ENCODE data around the gene RAPSN.

The RAPSN gene

DNA sequence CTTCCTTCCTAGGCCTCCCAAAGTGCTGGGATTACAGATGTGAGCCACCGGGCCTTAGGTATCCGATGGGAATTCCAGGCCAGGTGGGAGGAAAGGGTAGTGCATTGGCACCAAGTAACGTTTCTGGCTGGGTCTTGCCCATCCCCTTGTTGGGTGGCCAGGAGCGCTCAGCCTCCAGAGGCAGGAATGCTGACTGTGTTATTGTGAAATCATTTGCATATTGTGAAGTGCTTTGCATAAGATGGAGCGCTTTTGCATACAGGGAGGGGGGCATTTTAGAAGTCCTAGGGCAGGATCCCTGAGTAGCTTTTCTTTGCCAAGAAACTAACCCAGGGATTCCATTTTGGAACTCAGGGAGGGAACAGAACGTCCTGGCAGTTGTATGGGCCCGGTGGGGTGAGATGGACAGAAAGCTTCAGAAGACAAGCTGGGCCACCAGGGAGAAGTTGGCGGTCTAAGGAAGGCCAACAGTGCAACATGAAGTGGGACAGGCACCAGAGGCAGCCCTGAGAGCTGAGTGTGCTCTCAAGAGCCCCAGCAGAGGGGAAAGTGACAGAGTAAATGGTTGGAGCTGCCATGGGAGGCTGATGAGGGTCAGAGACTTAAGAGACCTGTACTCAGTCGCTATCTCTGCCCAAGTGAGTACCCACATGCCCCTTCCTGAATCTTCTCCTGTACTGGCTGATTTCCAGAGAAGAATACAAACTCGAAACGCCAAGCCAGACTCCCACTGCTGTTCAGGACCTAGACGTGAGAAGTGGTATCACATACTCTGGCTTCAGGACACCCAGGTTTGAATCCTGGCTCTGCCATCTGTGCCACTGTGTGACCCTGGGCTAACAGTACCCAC lies 41.8 kb downstream of the RAPSN start:
- peak; percentile 81 to 93 (median 82) for DNase-seq

DNA sequence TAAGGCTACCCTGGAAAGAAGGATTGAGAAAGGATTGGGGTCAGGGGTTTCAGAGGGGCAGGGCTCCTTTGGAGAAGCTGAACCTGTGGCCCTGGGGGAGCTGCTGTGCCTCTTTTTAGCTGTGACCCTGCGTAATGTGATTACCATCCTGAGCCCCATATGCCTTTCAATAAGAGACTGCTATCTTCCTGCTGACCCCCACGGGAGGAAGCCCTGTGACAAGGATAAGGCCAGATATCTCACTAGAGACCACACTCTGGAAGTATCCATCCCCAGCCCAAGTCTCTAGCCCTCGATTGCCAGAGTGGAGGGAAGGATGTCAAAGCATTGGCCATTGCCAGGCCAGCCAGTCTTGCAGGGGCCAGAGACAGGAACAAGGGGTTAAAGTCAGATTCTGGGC lies 45.4 kb downstream of the RAPSN start:
- peak in 1 of 3 donors; percentile 12 for DNase-seq

DNA sequence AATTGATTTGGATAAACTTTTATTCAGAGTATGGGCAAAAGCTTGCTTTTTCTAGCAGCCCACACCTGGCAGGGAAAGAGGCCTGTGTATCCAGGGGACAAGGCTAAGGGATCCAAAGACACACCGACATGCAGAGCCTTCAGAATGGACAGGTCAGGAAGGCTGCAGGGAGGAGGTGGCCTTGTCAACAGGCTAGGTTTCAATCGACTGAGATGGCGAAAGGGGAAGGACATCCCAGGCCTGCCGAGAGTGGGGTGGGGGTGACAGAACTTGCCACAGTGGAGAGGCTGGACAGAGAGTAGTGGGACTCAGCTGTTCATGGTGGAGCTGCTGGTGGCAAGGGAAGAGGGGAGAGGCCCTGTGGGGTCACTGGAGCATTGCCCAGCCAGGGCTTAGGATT lies 45.8 kb downstream of the RAPSN start:
- peak in 1 of 3 donors; percentile 18 for DNase-seq

DNA sequence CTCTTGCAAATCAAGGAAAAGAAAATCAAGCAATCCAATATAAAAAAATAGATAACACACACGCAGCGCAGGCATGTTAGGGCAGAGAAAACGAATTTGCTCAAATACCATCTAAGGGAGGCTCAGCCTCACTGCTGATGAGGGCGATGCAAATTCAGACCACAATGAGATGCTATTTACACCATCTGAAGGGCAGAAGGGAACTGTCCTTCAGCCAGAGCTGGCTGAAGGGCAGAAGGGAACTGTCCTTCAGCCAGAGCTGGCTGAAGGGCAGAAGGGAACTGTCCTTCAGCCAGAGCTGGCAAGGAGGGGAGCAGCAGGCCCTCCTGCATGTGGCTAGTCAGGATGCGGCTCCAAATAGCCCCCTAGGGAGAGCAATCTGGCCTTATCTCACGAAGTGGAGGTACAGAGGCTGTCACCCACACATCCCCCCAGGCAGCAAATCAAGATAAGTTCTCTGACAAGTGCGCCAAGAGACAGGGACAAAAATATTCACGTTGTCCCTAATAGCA lies 48.1 kb downstream of the RAPSN start:
- DNase-seq, result peak in 2 of 3 donors; percentile 23 to 25

DNA sequence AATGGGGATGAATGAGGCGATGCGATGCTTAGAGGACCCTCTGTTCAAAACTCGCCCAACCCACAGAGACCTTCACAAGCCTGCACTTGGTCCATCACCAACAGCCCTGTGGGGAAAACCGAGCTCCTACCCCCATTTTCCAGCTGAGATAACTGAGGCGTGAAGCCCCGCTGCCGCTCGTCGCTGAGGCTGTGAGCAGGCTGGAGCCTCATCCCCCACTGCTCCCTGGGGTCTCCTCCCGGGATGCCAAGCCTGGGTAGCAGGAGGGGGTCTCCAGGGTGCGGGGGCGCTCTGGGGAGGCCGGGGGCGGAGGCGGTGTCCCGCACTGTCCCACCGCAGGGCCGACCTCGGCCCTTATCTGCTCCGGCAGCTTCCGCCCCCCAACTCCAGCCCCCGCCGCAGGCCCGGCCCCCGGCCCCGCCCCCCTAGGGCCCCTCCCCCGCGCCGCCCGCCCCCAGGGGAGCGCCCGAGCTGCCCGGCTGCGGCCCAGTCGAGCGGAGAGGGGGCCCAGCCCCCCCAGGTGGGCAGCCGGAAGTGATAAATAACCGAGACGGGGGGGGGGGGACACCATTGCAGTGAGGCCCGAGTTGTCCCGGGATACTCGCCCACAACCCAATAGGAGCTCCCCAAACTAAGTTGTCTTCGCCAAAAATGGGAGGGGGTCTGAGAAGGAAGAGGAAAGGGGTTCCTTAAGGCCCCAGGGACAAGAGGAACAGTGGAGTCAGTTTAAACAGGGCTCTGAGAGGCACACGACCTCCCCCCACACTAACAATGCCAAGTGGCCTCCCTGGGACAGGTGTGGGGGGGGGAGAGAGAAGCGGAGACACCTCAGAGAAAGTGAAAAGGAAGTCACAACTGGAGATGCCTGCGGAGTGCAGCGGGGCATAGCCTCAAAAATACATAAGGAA lies 48.8 kb downstream of the RAPSN start:
- peak in 1 of 3 donors; percentile 17 for DNase-seq

DNA sequence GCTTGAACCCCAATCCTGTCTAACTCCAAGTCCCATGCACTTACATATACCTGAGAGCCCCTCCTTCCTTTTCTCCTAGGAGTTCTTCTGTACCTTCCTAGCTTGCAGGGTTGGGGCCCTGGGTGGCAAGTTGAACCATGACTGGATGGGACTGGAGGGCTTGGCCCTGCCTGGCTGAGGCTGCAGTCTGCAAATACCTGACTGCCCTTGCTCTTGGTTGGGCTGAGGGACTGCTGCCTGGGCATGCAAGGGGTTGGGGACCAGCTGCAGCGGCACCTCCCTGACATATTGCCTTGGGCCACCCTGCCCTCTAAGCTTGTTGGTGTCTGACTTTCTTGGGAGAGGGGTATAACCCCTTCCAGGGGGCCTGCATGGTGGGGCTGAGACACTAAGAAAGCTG lies 50.4 kb downstream of the RAPSN start:
- peak in 1 of 3 donors; percentile 7 for DNase-seq

DNA sequence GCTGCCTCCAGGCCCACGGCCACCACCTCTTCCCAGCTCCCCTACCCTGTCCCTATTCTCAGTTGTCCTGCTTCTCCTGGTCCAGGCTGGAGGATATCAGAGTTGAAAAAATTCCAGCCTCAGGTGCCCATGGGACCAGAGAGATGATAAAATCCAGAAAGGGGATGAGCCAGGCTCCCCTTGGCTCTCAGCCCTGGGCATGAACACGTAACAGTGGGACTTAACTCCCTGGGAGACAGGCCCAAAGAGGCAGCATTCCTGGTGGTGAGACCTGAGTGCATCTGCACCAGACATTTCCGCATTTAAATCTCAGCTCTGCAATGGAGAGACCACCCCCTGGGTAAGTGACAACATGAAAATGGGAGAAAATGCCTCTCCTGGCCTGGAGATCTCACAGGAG lies 50.9 kb downstream of the RAPSN start:
- peak in 1 of 3 donors; percentile 12 for DNase-seq

DNA sequence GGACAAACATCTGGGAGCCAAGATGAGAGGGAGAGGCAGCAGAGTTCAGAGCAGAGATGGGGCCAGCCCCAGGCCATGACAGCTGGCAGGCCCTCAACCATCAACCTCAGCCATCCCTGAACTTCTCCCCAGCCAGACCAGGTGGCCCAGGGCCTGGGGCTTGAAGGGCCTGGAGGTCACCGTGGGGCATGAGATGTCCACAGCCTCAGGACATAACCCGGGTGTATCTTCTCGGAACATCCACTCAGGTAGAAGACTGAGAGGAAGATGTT lies 53.0 kb downstream of the RAPSN start:
- DNase-seq, result no peak

DNA sequence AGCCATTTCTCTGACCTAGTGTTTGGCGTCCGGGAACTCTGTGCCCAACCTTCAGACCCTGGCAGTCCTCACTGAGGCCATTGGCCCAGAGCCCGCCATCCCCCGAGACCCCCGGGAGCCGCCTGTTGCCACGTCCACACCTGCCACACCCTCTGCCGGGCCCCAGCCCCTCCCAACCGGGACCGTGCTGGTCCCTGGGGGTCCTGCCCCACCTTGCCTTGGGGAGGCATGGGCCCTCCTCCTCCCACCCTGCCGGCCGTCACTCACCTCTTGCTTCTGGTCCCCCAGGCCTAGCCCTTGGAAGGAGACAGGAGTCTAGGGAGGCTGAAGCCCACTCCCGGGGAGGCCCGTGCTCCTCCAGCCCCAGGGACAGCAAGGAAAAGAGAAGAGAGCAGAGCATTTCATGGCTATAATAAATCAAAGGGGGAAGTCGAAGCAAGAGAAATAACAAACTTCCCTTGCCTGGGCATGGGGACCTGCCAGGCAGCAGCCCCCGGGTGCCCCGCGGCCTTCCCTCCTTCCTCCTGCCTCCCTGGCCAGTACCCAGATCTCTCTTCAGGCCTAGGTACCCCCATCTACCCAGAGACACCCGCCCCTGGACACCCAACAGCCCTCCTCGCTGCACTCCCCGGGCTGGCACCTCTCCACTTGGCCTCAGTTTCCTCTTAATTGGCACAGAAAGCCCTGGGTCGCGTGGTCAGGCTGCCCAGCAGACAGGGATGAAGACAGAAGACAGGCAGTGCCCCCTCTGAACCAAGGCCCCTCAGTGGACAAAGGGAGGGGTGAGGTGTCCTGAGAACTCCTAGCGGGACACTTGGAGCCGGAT lies 53.5 kb downstream of the RAPSN start:
- DNase-seq, result peak in 2 of 3 donors; percentile 28 to 48

DNA sequence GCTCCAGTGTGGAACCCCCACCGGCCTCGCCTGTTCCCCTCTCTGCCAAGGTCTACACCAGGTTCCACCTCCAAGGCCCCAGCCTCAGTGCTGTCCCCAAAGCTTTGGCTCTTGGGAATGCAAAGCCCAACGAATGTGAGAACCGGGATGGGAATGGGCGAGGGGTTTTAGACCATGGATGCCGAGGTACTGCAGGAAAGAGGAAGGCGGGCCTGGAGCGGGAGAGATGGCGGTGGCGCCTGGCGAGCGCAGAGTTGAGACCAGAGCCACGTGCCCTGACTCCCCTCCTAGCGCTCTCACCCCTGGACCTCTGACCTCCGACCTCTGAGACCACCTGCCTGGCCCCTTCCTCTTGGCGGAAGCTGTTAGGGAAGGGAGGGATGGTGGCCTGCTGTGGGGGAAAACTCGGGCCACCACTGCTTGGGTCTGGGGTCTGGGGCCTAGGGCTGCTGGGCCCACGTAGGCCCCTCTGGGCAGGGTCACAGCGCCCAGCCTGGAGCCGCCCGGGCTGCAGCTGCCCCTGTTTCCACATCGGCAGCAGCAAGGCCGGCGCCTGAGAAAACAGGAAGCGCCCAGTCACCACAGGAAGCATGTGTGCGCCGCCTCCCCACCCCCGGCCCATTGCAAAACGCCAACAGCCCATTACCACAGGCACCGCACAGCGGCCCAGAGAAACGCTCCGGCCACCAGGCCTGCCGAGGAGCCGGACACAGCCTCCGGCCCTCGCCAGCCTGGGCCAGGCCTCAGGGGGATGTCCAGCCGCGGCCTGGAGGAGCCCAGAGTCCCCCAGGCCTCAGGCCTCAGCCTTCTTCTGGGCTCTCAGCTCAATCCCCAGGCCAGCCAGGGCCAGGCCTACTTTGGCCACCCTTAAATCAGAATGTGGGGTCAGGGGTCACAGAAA lies 54.4 kb downstream of the RAPSN start:
- peak; percentile 94 to 95 (median 94) for DNase-seq

DNA sequence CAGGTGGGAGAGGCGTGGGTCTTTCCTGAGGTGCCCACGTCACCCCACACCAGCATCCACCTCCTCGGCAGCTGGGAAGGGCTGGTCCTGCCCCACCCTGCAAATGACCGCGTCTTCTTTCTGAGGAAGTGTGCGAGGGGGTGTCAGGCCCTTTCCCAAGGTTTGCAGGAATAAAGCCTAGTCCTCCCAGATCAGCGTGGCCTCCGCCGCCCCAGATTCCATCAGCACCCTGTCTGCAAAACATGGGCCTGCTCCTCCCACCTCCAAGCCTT lies 55.0 kb downstream of the RAPSN start:
- peak in 2 of 3 donors; percentile 44 to 67 for DNase-seq

DNA sequence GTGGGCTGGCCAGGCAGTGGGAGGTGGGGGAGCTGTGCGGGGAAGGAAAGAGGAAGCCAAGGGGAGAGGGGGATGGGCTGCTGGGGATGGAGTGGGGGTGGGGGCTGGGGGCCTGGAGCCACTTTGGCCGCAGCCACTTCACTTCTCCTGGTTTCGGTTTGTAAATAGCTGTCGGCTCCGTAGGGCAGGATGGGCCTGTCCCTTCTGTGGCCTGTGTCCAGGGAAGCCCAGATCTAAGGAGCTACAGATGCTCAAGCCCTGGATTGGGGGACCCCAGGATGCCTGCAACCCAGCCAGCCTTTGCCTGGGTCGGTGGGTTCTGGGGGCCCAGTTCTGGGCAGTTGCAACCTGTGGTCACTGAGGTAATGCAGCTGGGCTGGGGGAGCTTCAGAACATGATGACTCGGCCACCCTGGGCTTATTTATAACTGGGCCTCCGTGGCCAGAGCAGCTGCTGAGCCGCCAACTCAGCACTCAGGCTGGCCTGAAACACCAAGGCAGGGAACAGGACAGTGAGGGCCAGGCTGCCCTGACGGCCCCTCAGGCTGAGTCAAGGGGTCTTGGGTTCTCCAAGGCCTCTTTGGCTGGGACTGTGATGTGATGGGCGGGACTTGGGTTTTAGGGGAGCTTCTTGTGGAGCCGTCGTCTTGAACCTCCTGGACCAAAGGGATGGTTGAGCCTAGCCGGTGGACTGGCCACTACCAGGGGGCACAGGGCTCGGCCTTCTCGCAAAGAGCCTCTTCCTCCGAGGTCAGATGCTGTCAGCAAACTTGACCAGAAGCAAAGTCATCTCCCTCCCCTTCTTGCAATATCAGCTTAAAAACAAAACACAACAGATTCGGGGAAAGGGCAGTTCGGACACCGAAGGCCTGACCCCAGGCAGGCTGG lies 55.5 kb downstream of the RAPSN start:
- DNase-seq, result peak; percentile 65 to 74 (median 72)

DNA sequence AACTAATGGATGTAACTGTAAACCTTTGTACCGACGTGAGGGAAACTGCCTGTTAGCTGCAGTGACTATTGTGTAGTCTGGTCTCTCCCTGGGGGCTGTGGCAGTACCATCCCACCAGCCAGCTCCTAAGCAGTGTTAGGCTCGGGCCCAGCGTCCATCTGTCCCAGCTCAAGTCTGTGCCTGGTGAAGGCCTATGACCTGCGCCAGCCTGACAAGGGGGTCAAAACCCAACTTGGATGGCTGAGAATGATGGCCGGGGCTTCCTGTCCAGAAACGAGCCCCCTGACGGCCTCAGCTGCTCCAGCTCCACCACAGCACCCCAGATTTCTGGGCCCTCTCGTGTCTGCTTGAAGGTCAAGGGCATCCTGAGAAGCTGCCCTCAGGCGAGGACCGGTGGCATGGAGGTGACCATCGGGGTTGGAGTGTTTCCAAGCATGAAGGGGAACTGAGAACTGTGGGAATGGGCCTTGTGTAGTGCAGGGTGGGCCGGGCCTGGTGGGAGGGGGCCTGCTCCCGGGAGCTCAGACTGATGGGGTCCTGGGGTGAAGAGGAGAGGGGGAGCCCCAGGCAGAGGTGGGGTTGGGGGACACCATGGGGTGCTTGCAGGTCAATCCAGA lies 56.3 kb downstream of the RAPSN start:
- DNase-seq, result peak in 2 of 3 donors; percentile 12 to 15

DNA sequence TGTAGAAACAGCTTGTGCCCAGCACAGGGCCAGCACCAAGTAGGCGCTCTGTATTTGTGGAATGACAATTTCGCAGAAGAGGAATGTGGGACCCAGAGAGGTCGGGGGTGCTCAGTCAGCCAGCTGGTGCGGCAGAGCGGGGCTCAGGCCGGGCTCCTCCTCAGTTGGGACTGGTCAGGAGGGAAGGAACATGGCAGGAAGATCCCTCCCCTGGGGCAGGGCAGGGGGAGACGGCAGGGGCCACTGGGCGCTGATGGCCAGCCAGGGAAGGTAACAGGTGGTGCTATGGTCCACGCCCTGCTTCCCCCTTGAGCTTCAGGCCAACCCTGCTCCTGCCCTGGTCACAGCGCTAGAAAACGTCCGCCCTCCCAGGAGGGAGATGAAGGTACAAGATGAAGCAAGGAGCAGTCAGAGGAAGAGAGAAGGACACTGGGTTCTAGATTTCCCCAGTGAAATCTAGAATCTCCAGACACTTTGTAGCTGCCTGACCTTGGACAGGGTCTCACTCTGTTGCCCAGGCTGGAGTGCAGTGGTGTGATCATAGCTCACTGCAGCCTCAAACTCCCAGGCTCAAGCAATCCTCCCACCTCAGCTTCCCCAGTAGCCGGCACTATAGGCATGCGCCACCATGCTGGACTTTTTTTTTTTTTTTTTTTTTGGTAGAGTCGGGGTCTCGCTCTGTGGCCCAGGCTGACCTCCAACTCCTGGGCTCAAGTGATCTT lies 57.1 kb downstream of the RAPSN start:
- peak in 2 of 3 donors; percentile 21 to 31 for DNase-seq

DNA sequence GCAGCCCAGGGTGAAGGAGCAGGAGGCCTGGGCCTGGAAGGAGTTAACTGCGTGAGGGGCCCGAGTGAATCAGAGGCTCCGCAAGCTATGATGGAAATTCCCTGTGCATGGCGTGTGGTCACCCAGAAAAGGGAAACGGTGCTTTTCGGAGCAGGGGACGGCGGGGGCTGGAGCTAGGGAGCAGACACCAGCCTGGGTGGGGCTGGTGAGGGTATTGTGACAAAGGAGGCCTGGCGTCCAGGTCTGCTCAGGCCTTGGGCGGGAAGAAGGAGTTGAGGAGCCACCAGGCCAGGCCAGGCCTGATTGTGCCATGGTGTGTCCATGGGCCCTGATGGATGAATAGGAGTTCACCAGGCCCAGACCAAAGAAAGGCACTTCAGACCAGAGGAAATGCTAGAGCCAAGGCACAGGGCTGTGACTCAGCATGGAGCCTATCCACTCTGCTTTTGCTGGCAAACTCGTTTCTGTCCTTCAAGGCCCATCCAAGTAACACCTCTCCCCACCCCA lies 57.8 kb downstream of the RAPSN start:
- DNase-seq, result peak; percentile 96 to 97 (median 96)

DNA sequence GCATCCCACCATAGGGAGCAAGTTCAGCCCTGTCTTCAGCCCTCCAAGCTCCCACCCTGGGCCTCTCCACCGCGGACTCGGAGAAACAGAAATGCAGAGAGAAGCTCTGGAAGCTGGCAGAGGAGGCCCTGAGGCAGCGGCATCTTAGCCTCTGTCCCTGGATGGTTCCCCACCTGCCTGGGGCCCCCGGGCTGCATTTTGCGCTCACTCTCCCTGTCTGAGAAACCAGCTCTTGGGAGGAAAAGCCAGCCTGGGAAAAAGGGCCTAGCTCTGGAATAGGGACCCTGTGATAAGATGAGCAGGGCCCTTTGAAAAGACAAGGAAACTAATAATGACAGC lies 58.5 kb downstream of the RAPSN start:
- DNase-seq, result no peak

DNA sequence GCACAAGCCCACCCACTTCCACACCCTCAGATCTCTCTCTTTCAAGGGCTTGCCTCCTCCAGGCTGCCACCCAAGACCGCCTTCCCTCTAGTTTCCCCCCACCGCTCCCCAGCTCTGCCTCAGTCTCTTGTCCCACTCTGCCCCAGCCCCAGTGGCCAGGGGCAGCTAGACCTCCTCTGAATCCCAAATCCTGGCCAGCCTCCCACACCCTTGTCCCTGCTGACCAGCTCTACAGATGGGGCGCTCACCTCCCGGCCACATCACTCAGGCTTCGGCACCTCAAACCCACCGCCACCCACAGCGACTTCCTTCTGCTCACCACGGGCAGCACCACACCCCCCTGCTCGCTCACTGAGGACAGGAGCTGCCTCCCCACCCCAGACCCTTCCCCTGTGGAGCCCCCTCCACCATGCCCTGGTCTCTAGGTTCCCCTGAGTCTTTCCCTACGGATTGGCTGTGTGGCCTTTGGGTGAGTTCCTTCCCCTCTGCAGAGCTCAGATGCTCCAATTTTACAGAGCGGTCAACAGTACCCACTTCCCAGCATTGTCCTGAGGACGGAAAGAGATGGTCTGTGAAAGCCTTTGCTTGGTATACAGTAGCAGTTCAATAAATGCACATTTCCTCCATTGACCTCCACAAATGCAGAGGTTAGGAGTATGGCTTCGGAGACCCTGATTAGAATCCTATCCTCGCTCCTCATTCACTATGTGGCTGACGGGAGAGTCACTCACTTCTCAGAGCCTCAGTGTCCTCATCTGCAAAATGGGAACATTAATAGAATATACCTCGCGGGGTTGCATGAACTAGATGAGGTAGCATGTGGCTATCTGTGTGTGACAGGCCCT lies 59.1 kb downstream of the RAPSN start:
- peak in 2 of 3 donors; percentile 18 to 44 for DNase-seq
